ENCODE measurements around the gene FBXW11. TPM values are rescaled to one million over a fixed set of nuclear protein-coding genes. Genes with fewer than 3 reads are reported as not detected.
A peak's percentile ranks its signal among the peaks of the same experiment; 100 is the strongest.

Gene FBXW11
- total RNA-seq, 1 experiment from 2014 or later, result 85.3 TPM

DNA sequence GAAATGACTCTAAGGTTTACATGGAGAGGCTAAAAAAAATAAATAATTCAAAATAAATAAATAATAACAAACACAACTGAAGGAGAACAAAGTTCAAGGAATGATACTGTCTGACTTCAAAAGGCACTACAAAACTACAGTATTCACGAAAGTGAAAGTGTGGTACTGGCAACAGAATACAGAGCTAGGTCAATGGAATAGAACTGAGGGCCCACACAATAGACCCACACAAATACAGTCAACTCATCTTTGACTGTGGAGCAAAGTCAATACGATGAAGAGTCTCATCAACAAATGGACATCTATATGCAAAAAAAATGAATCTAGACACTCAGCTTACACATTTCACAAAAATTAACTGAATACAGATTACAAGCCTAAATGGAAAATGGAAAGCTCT, 75.3 kb downstream of the FBXW11 start:
- no peak for DNase-seq
- Histone ChIP-seq H3K79me1 (ENCODE audit: insufficient read depth, low read depth, low read length, poor library complexity, severe bottlenecking) (no peaks in the 10 kb centered on the region), H2BK5ac (ENCODE audit: insufficient read length, low read length) (no peak overlapping the region), H2AK5ac (ENCODE audit: insufficient read length, low read length) (no peak overlapping the region), H3K9me3 (ENCODE audit: control insufficient read depth, low read depth, low read length) (no peaks in the 10 kb centered on the region), H3K23me2 (ENCODE audit: insufficient read length, low read depth, low read length, poor library complexity, severe bottlenecking) (no peaks in the 10 kb centered on the region), H3K23ac (ENCODE audit: insufficient read length, low read depth, low read length) (no peak overlapping the region), H3K4me2 (ENCODE audit: insufficient read depth, insufficient read length, low read length) (no peak overlapping the region), H2BK15ac (ENCODE audit: low read depth, low read length) (no peak overlapping the region), H3K9ac (ENCODE audit: extremely low read depth, insufficient read length, low read length) (no peak overlapping the region), H4K91ac (ENCODE audit: insufficient read length, low read depth, low read length) (no peak overlapping the region), H2BK12ac (ENCODE audit: insufficient read length, low read depth, low read length) (no peak overlapping the region), H3K4ac (ENCODE audit: low read depth, low read length) (no peak overlapping the region), H4K20me1 (ENCODE audit: control insufficient read depth, insufficient read depth, insufficient read length) (no peaks in the 10 kb centered on the region), H4K5ac (ENCODE audit: insufficient read length, low read depth, low read length) (no peak overlapping the region), H3K14ac (ENCODE audit: insufficient read depth, low read length) (no peak overlapping the region), H2BK120ac (ENCODE audit: low read depth, low read length, poor library complexity, severe bottlenecking) (no peak overlapping the region), H3K27me3 (ENCODE audit: insufficient read depth, low read length) (no peaks in the 10 kb centered on the region), H3K18ac (ENCODE audit: insufficient read length, low read depth, low read length) (no peak overlapping the region), H3K79me2 (ENCODE audit: insufficient read depth, low read length) (peaks cover 24% of the 10 kb centered on the region; the same call in 1 of the 2 replicates), H2AFZ (ENCODE audit: low read length) (no peak overlapping the region), H3K56ac (ENCODE audit: insufficient read length, low read depth, low read length) (no peak overlapping the region), H3K27ac (ENCODE audit: insufficient read length, low read depth, low read length) (no peak overlapping the region), H2BK20ac (ENCODE audit: low read depth, low read length, poor library complexity, severe bottlenecking) (no peak overlapping the region), H3K4me1 (ENCODE audit: insufficient read depth, low read length) (no peaks in the 10 kb centered on the region), H3T11ph (ENCODE audit: low read length) (no peak overlapping the region), H4K8ac (replicated peaks; ENCODE audit: insufficient read length, low read depth, low read length) (no peak overlapping the region)
- Mint-ChIP-seq H3K4me3 (no peak overlapping the region), H3K27ac (peak overlapping the region in 1 of 3 experiments; percentile 55; a peak in 2 of 7 replicates), H3K36me3 (ENCODE audit: insufficient read depth in 1 of 3, low read depth in 3 of 3) (peaks cover 7 to 29% (median 12%) of the 10 kb centered on the region in 3 experiments), H3K9me3 (peaks cover 3 to 4% of the 10 kb centered on the region in 2 experiments; a peak in 4 of 5 replicates), H3K27me3 (ENCODE audit: low read depth) (no peaks in the 10 kb centered on the region; the same call in 1 of the 2 replicates), H3K4me1 (peaks cover 34 to 41% of the 10 kb centered on the region in 2 experiments)
- TF ChIP-seq, protein P1, sequence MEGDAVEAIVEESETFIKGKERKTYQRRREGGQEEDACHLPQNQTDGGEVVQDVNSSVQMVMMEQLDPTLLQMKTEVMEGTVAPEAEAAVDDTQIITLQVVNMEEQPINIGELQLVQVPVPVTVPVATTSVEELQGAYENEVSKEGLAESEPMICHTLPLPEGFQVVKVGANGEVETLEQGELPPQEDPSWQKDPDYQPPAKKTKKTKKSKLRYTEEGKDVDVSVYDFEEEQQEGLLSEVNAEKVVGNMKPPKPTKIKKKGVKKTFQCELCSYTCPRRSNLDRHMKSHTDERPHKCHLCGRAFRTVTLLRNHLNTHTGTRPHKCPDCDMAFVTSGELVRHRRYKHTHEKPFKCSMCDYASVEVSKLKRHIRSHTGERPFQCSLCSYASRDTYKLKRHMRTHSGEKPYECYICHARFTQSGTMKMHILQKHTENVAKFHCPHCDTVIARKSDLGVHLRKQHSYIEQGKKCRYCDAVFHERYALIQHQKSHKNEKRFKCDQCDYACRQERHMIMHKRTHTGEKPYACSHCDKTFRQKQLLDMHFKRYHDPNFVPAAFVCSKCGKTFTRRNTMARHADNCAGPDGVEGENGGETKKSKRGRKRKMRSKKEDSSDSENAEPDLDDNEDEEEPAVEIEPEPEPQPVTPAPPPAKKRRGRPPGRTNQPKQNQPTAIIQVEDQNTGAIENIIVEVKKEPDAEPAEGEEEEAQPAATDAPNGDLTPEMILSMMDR (conservative IDR thresholded peaks at IDR 0.05), result no peak
- WGBS (ENCODE audit: extremely low coverage, insufficient read length, low lambda C conversion rate), result no CpG with 5 or more reads among the region's 2 CpGs
